H1 (cell line): ENCODE data around the gene HERC4. TPM values are rescaled to one million over a fixed set of nuclear protein-coding genes. Genes with fewer than 3 reads are reported as not detected.

Experiments
- ATF2 ChIP-seq: IDR thresholded peaks from 2 replicates; pipeline ENCODE4 v1.6.1; 2012; ENCODE audit warnings: low read length, inconsistent platforms
- CBX5 ChIP-seq: fragments of 300-800, 300-1000 bp; sonication (generic); IDR thresholded peaks from 2 replicates; pipeline ENCODE4 v1.7.1; 2016; ENCODE audit warnings: antibody characterized with exemption, low read length, low read depth
- CTCF ChIP-seq, 3 experiments: IDR thresholded peaks; 1 replicate in 2 of 3; 2 replicates in 1 of 3; pipeline versions ENCODE4 v1.5.1 to v1.6.1; 2011; ENCODE audit warnings: low read length in 3 of 3, mild to moderate bottlenecking in 3 of 3, inconsistent platforms in 2 of 3, low read depth in 1 of 3, moderate library complexity in 1 of 3; ENCODE audit not compliant: insufficient read depth in 1 of 3; ENCODE audit errors: control extremely low read depth in 1 of 3
- GTF2F1 ChIP-seq: IDR thresholded peaks from 2 replicates; pipeline ENCODE4 v1.6.1; 2012; ENCODE audit warnings: low read depth, low read length, improper control_type of control experiment, borderline replicate concordance
- TBP ChIP-seq: IDR thresholded peaks from 2 replicates; pipeline ENCODE4 v1.6.1; 2011; ENCODE audit warnings: low read depth, low read length, improper control_type of control experiment
- polyA plus RNA-seq, 7 experiments: library from polyadenylated mRNA; depleted of rRNA in 3 of 7; stranded (reverse) in 5 of 7; unstranded in 2 of 7; fragments of >200 nt in 5 of 7; fragments of 200-250 nt in 2 of 7; gene quantifications; 1 replicate in 5 of 7; 2 replicates in 1 of 7; 4 replicates in 1 of 7; pipeline versions ENCODE4 v1.2.1 to v1.2.3, GENCODE V29; 2011 to 2013; ENCODE audit warnings: missing spikeins in 2 of 7, mixed read lengths in 2 of 7
- total RNA-seq: library from RNA; stranded (reverse); fragmentation: NEBNext Ultra II Directional; extraction: Animal tissue kit (Norgen Biotek cat#: 25700); gene quantifications from 2 replicates; pipeline ENCODE4 v1.2.1, GENCODE V29; 2021

HERC4 gene
- total and polyA plus RNA-seq, 2 of the 8 experiments (the other 6 are each of a cell fraction or from before 2014, with no cell fraction given) = 7.5 to 44.0 TPM

GRCh38 chr10:68110027-68110426 lies 34.9 kb upstream of the HERC4 start (continued):
- no peak for TF ChIP-seq CTCF (IDR thresholded peaks at IDR 0.05; ENCODE audit: control extremely low read depth in 1 of 3, insufficient read depth in 1 of 3, low read depth in 1 of 3, low read length in 3 of 3)
- TF ChIP-seq ATF2 = no peak
- no peak for TF ChIP-seq CBX5
- no peak for TF ChIP-seq TBP
- TF ChIP-seq GTF2F1 = no peak
